ENCODE measurements around the gene HDGFL3. TPM values are rescaled to one million over a fixed set of nuclear protein-coding genes. Genes with fewer than 3 reads are reported as not detected.

Gene HDGFL3
- 122 TPM for total RNA-seq

GRCh38 chr15:83207660-83208366 is at the start of gene HDGFL3:
TSS of gene HDGFL3 (minus strand) at chr15:83207823. CDS start at chr15:83207414, 409 bp downstream.

GRCh38 chr15:83106994-83107840 is 100.4 kb downstream of the HDGFL3 start, which contains the start of gene TM6SF1:
TSS of gene TM6SF1 (plus strand) at chr15:83107645. CDS start at chr15:83107681, 36 bp downstream.

Other genes starting within 250 kb of the HDGFL3 start
- gene RAMAC, start 221.6 kb downstream of the HDGFL3 start, total RNA-seq: 23.5 TPM
- gene C15orf40, start 196.2 kb downstream of the HDGFL3 start, total RNA-seq: 28.8 TPM
- gene BTBD1, start 140.6 kb downstream of the HDGFL3 start, total RNA-seq: 136 TPM
- gene TM6SF1, start 100.2 kb downstream of the HDGFL3 start, total RNA-seq: 15.0 TPM
- gene BNC1, start 76.8 kb upstream of the HDGFL3 start, total RNA-seq: not detected
- gene SH3GL3, start 239.5 kb upstream of the HDGFL3 start, total RNA-seq: 121 TPM